Right lobe of liver (tissue), 4 donors: ENCODE results near the gene SYNJ2.

Experiments
- CTCF ChIP-seq, 4 donors: fragments of 200-600 bp in 3 of 4; fragments of 450-650 bp in 1 of 4; IDR thresholded peaks; one replicate each; pipeline versions ENCODE4 v1.5.1 to v1.8.0; 2016 to 2022; ENCODE audit warnings: antibody characterized with exemption in 4 of 4, mild to moderate bottlenecking in 2 of 4
- POLR2A ChIP-seq: fragments of 450-650 bp; IDR thresholded peaks from one replicate; pipeline ENCODE4 v1.6.1; 2017; ENCODE audit warnings: antibody characterized with exemption, mild to moderate bottlenecking
- donor health status: DM: no; HTN: no; CAD: no.
- donor health status: DM: no; HTN: no; CAD: no.
- donor health status: DM: no; HTN: yes; CAD: no.

GRCh38 chr6:158142789-158143188 is 161.1 kb downstream of the SYNJ2 start:
- TF ChIP-seq CTCF (IDR thresholded peaks at IDR 0.05) (no peak), POLR2A (no peak)
